HCT116 (cell line): ENCODE data around the gene VPS4B. TPM values are rescaled to one million over a fixed set of nuclear protein-coding genes. Genes with fewer than 3 reads are reported as not detected.

Experiments used
- ATAC-seq: fragments of 200-7000 bp; cut with Tn5 transposase; 2 replicates; pipeline ENCODE4 v1.9.1; 2020; ENCODE audit warnings: mild to moderate bottlenecking, moderate library complexity
- BruUV-seq: library from RNA; stranded (reverse); fragments of 400-500 nt; replicated peaks from 2 replicates; lab custom pipeline; 2021; lab: Mats Ljungman, UMichigan
- CTCF ChIA-PET: fragments of 300-600 bp; sonication (Branson Sonifier 250); formaldehyde crosslinking; loops from one replicate; lab custom pipeline; 2021; ENCODE audit warnings: antibody characterized with exemption; lab: Charles Lee
- POLR2A ChIA-PET: fragments of 300-600, 350-600 bp; sonication (Branson Sonifier 250); formaldehyde crosslinking; loops from one replicate; lab custom pipeline; 2021; ENCODE audit warnings: antibody characterized with exemption; lab: Charles Lee
- RAD21 ChIA-PET, 2 experiments: fragments of 300-600 bp; sonication (Branson Sonifier 250); formaldehyde crosslinking; loops; one replicate each; lab custom pipeline; 2023; ENCODE audit warnings: low total read pairs in 2 of 2; ENCODE audit not compliant: uncharacterized antibody in 2 of 2, unreplicated experiment in 2 of 2, low non-redundant PET in 1 of 2; lab: Charles Lee
- DNase-seq: peaks from one replicate; pipeline ENCODE4 v3.0.0-alpha.2; 2010; ENCODE audit warnings: low read depth, low spot score
- H2AFZ ChIP-seq: fragments of 200-600 bp; shearing (Covaris generic), sonication (generic); 2 replicates; pipeline ENCODE4 v1.6.1; 2017; ENCODE audit warnings: low read depth, mixed run types, mixed read lengths, antibody characterized with exemption, low read length; ENCODE audit not compliant: poor library complexity, severe bottlenecking
- H3K27ac ChIP-seq: 2 replicates; pipeline ENCODE4 v1.5.1; 2012; ENCODE audit warnings: low read depth, low read length
- H3K27me3 ChIP-seq: fragments of 200-600 bp; sonication (generic); 2 replicates; pipeline ENCODE4 v1.6.1; 2016; ENCODE audit warnings: mixed run types, low read length, mixed read lengths; ENCODE audit not compliant: insufficient read depth
- H3K36me3 ChIP-seq, 2 experiments: fragments of 200-500 bp in 1 of 2; fragments of 200-600 bp in 1 of 2; sonication (Bioruptor generic) in 1 of 2; sonication (generic) in 1 of 2; 2 replicates each; pipeline versions ENCODE4 v1.5.1 to v1.6.1; 2014 to 2016; ENCODE audit warnings: low read length in 2 of 2, inconsistent platforms in 1 of 2, mixed read lengths in 1 of 2, mixed run types in 1 of 2; ENCODE audit not compliant: insufficient read depth in 2 of 2, control insufficient read depth in 1 of 2
- H3K4me1 ChIP-seq, 2 experiments: fragments of 200-600 bp in 1 of 2; sonication (generic) in 1 of 2; 2 replicates each; pipeline versions ENCODE4 v1.5.1 to v1.6.1; 2012 to 2017; ENCODE audit warnings: low read length in 2 of 2, inconsistent platforms in 1 of 2, mild to moderate bottlenecking in 1 of 2, mixed read lengths in 1 of 2, mixed run types in 1 of 2, moderate library complexity in 1 of 2; ENCODE audit not compliant: insufficient read depth in 2 of 2, control insufficient read depth in 1 of 2
- H3K4me2 ChIP-seq: fragments of 200-600 bp; sonication (generic); 2 replicates; pipeline ENCODE4 v1.6.1; 2017; ENCODE audit warnings: mixed run types, low read length, mixed read lengths
- H3K4me3 ChIP-seq, 2 experiments: fragments of 200-600 bp in 1 of 2; sonication (generic) in 1 of 2; replicated peaks in 1 of 2; 2 replicates each; pipeline ENCODE4 v1.5.1; 2011 to 2016; ENCODE audit warnings: low read length in 2 of 2, control low read depth in 1 of 2, low read depth in 1 of 2, mild to moderate bottlenecking in 1 of 2, mixed read lengths in 1 of 2, mixed run types in 1 of 2
- H3K79me2 ChIP-seq: fragments of 200-600 bp; sonication (generic); 2 replicates; pipeline ENCODE4 v1.6.1; 2017; ENCODE audit warnings: mild to moderate bottlenecking, mixed run types, low read length, moderate library complexity, mixed read lengths; ENCODE audit not compliant: insufficient read depth
- H3K9ac ChIP-seq: fragments of 200-600 bp; sonication (generic); 2 replicates; pipeline ENCODE4 v1.6.1; 2016; ENCODE audit warnings: low read length, mixed read lengths
- H3K9me2 ChIP-seq: fragments of 200-600 bp; sonication (generic), shearing (Covaris generic); 2 replicates; pipeline ENCODE4 v1.6.1; 2017; ENCODE audit warnings: mixed run types, mild to moderate bottlenecking, moderate library complexity; ENCODE audit not compliant: insufficient read depth
- H3K9me3 ChIP-seq, 2 experiments: fragments of 200-500 bp in 1 of 2; fragments of 200-600 bp in 1 of 2; sonication (Bioruptor generic) in 1 of 2; sonication (generic) in 1 of 2; 2 replicates each; pipeline ENCODE4 v1.6.1; 2014 to 2017; ENCODE audit warnings: low read length in 2 of 2, mixed read lengths in 2 of 2, inconsistent platforms in 1 of 2, low read depth in 1 of 2, mild to moderate bottlenecking in 1 of 2, mixed run types in 1 of 2, moderate library complexity in 1 of 2; ENCODE audit not compliant: control insufficient read depth in 1 of 2, insufficient read depth in 1 of 2
- H4K20me1 ChIP-seq: fragments of 200-600 bp; sonication (generic), shearing (Covaris generic); 2 replicates; pipeline ENCODE4 v1.6.1; 2017; ENCODE audit warnings: mixed run types, mild to moderate bottlenecking, moderate library complexity; ENCODE audit not compliant: insufficient read depth
- CBX3 ChIP-seq: IDR thresholded peaks from 2 replicates; pipeline ENCODE4 v1.6.1; 2012; ENCODE audit warnings: low read depth
- CEBPB ChIP-seq: IDR thresholded peaks from 2 replicates; pipeline ENCODE4 v1.6.1; 2012; ENCODE audit warnings: low read depth
- EGR1 ChIP-seq: IDR thresholded peaks from 2 replicates; pipeline ENCODE4 v1.6.1; 2012; ENCODE audit warnings: low read depth
- ELF1 ChIP-seq: IDR thresholded peaks from 2 replicates; pipeline ENCODE4 v1.6.1; 2012; ENCODE audit warnings: low read depth, borderline replicate concordance
- EZH2 ChIP-seq: fragments of 200-600 bp; sonication (generic); IDR thresholded peaks from 2 replicates; pipeline ENCODE4 v1.6.1; 2017; ENCODE audit warnings: antibody characterized with exemption, mixed run types
- FOSL1 ChIP-seq: IDR thresholded peaks from 2 replicates; pipeline ENCODE4 v1.6.1; 2012; ENCODE audit warnings: low read depth
- JUND ChIP-seq: IDR thresholded peaks from 2 replicates; pipeline ENCODE4 v1.6.1; 2012
- RAD21 ChIP-seq: IDR thresholded peaks from 2 replicates; pipeline ENCODE4 v1.6.1; 2012; ENCODE audit warnings: low read depth, mild to moderate bottlenecking
- SP1 ChIP-seq: IDR thresholded peaks from 2 replicates; pipeline ENCODE4 v1.6.1; 2012; ENCODE audit warnings: low read depth
- SRF ChIP-seq: IDR thresholded peaks from 2 replicates; pipeline ENCODE4 v1.6.1; 2012; ENCODE audit warnings: low read depth
- TCF7L2 ChIP-seq: IDR thresholded peaks from 2 replicates; pipeline ENCODE4 v1.7.0; 2011; ENCODE audit warnings: borderline replicate concordance, inconsistent platforms; ENCODE audit not compliant: insufficient read depth, insufficient read length; ENCODE audit errors: extremely low read depth
- YY1 ChIP-seq: IDR thresholded peaks from 2 replicates; pipeline ENCODE4 v1.6.1; 2011; ENCODE audit warnings: low read length, low read depth, moderate library complexity, mild to moderate bottlenecking; ENCODE audit not compliant: insufficient replicate concordance; ENCODE audit errors: extremely low read depth
- intact Hi-C: fragments of 100-400 bp; cut with micrococcal nuclease; formaldehyde crosslinking; loops from 2 replicates; pipeline ENCODE4 v1.10.0; 2022
- total RNA-seq: library from RNA; stranded (reverse); gene quantifications from one replicate; pipeline ENCODE4 v1.2.1, GENCODE V29; 2021; ENCODE audit not compliant: unreplicated experiment
- TF ChIP-seq, protein P1 (sequence below): IDR thresholded peaks from 2 replicates; pipeline ENCODE4 v1.6.1; 2012
- TF ChIP-seq, protein P2 (sequence below): IDR thresholded peaks from 2 replicates; pipeline ENCODE4 v1.6.1; 2012
- TF ChIP-seq, protein P3 (sequence below), 3 experiments: fragments of 200-600 bp in 1 of 3; sonication (generic) in 1 of 3; IDR thresholded peaks in 2 of 3; conservative IDR thresholded peaks in 1 of 3; 2 replicates each; pipeline ENCODE4 v1.5.1; 2012 to 2017; ENCODE audit warnings: low read depth in 2 of 3, low read length in 2 of 3, antibody characterized with exemption in 1 of 3, borderline replicate concordance in 1 of 3, control low read depth in 1 of 3, mild to moderate bottlenecking in 1 of 3, mixed read lengths in 1 of 3, mixed run types in 1 of 3, moderate library complexity in 1 of 3; ENCODE audit not compliant: insufficient read depth in 1 of 3
- TF ChIP-seq, protein P4 (sequence below): IDR thresholded peaks from 2 replicates; pipeline ENCODE4 v1.6.1; 2012; ENCODE audit warnings: low read depth

VPS4B gene
- total RNA-seq, 1 experiment from 2014 or later = 68.3 TPM

- Histone ChIP-seq H3K9me3 (no peaks in the 10 kb centered on the region), H3K36me3 (no peaks in the 10 kb centered on the region), H3K27ac (no peak overlapping the region), H2AFZ (no peak overlapping the region), H3K9me2 (no peaks in the 10 kb centered on the region), H3K4me3 (no peak overlapping the region), H3K79me2 (no peaks in the 10 kb centered on the region), H3K9ac (no peak overlapping the region), H4K20me1 (no peaks in the 10 kb centered on the region), H3K27me3 (no peaks in the 10 kb centered on the region), H3K4me1 (no peaks in the 10 kb centered on the region), H3K4me2 (no peak overlapping the region)
- ChIA-PET POLR2A (interaction anchor here (0.7 kb wide), 1 partner anchor 35 kb away, joined by 3 read pairs; no protein-coding TSS in a partner anchor), CTCF (no interaction called here), RAD21 (no interaction called here)
- intact Hi-C loops = no loop called here
- no TSS peak for BruUV-seq
- DNase-seq = no peak
- ATAC-seq = no peak
- TF ChIP-seq FOSL1 (no peak), SP1 (no peak), JUND (no peak)
- TF ChIP-seq, protein P1, sequence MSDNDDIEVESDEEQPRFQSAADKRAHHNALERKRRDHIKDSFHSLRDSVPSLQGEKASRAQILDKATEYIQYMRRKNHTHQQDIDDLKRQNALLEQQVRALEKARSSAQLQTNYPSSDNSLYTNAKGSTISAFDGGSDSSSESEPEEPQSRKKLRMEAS = no peak
Observed at GRCh38 chr18:63444580-63444979, 22.3 kb upstream of the VPS4B start.

GRCh38 chr18:63443829-63444228, 21.6 kb upstream of the VPS4B start:
- Histone ChIP-seq H3K9me2 (no peaks in the 10 kb centered on the region), H3K9me3 (no peaks in the 10 kb centered on the region), H2AFZ (no peak overlapping the region), H3K9ac (no peak overlapping the region), H3K79me2 (no peaks in the 10 kb centered on the region), H3K27me3 (no peaks in the 10 kb centered on the region), H3K36me3 (no peaks in the 10 kb centered on the region), H4K20me1 (no peaks in the 10 kb centered on the region), H3K4me2 (no peak overlapping the region), H3K4me3 (no peak overlapping the region), H3K4me1 (0 out of 4 replicates have a peak, but pooled peaks cover 0 to 2% of the 10 kb centered on the region in 2 experiments), H3K27ac (no peak overlapping the region)
- POLR2A ChIA-PET = no interaction called here
- CTCF ChIA-PET = no interaction called here
- intact Hi-C loops = no loop called here
- RAD21 ChIA-PET = no interaction called here
- no TSS peak for BruUV-seq
- no peak for ATAC-seq
- DNase-seq = no peak
- no peak for TF ChIP-seq YY1
- no peak for TF ChIP-seq ELF1
- TF ChIP-seq CBX3 = no peak
- no peak for TF ChIP-seq CEBPB
- TF ChIP-seq, protein P2, sequence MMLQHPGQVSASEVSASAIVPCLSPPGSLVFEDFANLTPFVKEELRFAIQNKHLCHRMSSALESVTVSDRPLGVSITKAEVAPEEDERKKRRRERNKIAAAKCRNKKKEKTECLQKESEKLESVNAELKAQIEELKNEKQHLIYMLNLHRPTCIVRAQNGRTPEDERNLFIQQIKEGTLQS = no peak
- TF ChIP-seq TCF7L2 = no peak
- no peak for TF ChIP-seq RAD21
- TF ChIP-seq, protein P3, sequence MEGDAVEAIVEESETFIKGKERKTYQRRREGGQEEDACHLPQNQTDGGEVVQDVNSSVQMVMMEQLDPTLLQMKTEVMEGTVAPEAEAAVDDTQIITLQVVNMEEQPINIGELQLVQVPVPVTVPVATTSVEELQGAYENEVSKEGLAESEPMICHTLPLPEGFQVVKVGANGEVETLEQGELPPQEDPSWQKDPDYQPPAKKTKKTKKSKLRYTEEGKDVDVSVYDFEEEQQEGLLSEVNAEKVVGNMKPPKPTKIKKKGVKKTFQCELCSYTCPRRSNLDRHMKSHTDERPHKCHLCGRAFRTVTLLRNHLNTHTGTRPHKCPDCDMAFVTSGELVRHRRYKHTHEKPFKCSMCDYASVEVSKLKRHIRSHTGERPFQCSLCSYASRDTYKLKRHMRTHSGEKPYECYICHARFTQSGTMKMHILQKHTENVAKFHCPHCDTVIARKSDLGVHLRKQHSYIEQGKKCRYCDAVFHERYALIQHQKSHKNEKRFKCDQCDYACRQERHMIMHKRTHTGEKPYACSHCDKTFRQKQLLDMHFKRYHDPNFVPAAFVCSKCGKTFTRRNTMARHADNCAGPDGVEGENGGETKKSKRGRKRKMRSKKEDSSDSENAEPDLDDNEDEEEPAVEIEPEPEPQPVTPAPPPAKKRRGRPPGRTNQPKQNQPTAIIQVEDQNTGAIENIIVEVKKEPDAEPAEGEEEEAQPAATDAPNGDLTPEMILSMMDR (IDR thresholded peaks at IDR 0.05 in 2 of 3, conservative IDR thresholded peaks at IDR 0.05 in 1 of 3; ENCODE audit: borderline replicate concordance in 1 of 3, insufficient read depth in 1 of 3, low read depth in 2 of 3, low read length in 2 of 3) = no peak
- TF ChIP-seq, protein P4, sequence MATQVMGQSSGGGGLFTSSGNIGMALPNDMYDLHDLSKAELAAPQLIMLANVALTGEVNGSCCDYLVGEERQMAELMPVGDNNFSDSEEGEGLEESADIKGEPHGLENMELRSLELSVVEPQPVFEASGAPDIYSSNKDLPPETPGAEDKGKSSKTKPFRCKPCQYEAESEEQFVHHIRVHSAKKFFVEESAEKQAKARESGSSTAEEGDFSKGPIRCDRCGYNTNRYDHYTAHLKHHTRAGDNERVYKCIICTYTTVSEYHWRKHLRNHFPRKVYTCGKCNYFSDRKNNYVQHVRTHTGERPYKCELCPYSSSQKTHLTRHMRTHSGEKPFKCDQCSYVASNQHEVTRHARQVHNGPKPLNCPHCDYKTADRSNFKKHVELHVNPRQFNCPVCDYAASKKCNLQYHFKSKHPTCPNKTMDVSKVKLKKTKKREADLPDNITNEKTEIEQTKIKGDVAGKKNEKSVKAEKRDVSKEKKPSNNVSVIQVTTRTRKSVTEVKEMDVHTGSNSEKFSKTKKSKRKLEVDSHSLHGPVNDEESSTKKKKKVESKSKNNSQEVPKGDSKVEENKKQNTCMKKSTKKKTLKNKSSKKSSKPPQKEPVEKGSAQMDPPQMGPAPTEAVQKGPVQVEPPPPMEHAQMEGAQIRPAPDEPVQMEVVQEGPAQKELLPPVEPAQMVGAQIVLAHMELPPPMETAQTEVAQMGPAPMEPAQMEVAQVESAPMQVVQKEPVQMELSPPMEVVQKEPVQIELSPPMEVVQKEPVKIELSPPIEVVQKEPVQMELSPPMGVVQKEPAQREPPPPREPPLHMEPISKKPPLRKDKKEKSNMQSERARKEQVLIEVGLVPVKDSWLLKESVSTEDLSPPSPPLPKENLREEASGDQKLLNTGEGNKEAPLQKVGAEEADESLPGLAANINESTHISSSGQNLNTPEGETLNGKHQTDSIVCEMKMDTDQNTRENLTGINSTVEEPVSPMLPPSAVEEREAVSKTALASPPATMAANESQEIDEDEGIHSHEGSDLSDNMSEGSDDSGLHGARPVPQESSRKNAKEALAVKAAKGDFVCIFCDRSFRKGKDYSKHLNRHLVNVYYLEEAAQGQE = no peak
- TF ChIP-seq SRF = no peak
- TF ChIP-seq, protein P1 = no peak
- TF ChIP-seq JUND = no peak
- no peak for TF ChIP-seq EZH2
- no peak for TF ChIP-seq EGR1
